GM12878 (cell line): ENCODE measurements around the gene PEF1.

Experiments
- CTCF ChIP-seq, 3 experiments: IDR thresholded peaks in 2 of 3; conservative IDR thresholded peaks in 1 of 3; 2 replicates each; pipeline ENCODE4 v1.5.1; 2011; ENCODE audit warnings: low read depth in 3 of 3, low read length in 3 of 3, mild to moderate bottlenecking in 3 of 3, control low read depth in 2 of 3, moderate library complexity in 2 of 3, inconsistent platforms in 1 of 3, mixed read lengths in 1 of 3; ENCODE audit not compliant: control insufficient read depth in 2 of 3, insufficient read depth in 1 of 3; ENCODE audit errors: extremely low read depth in 1 of 3
- EP300 ChIP-seq, 2 experiments: fragments of 150-350 bp in 1 of 2; IDR thresholded peaks; 2 replicates each; pipeline ENCODE4 v1.6.1; 2011 to 2012; ENCODE audit warnings: low read depth in 2 of 2, low read length in 2 of 2, borderline replicate concordance in 1 of 2, improper control_type of control experiment in 1 of 2, inconsistent platforms in 1 of 2; ENCODE audit not compliant: control insufficient read depth in 1 of 2
- POLR2A ChIP-seq: IDR thresholded peaks from 2 replicates; pipeline ENCODE4 v1.6.1; 2011; ENCODE audit warnings: low read depth, mild to moderate bottlenecking, low read length
- RAD21 ChIP-seq: IDR thresholded peaks from 2 replicates; pipeline ENCODE4 v1.6.1; 2011; ENCODE audit warnings: mild to moderate bottlenecking, low read depth, low read length, moderate library complexity; ENCODE audit not compliant: insufficient read depth
- SIN3A ChIP-seq: IDR thresholded peaks from 2 replicates; pipeline ENCODE4 v1.6.1; 2012; ENCODE audit warnings: low read depth, low read length, improper control_type of control experiment
- TF ChIP-seq, protein P1 (sequence below): fragments of 450-650 bp; IDR thresholded peaks from 2 replicates; pipeline ENCODE4 v1.6.1; 2014; ENCODE audit warnings: mild to moderate bottlenecking

- TF ChIP-seq SIN3A (no peak), POLR2A (no peak), RAD21 (no peak), CTCF (IDR thresholded peaks at IDR 0.05 in 2 of 3, conservative IDR thresholded peaks at IDR 0.05 in 1 of 3; ENCODE audit: control insufficient read depth in 2 of 3, extremely low read depth in 1 of 3, insufficient read depth in 1 of 3, low read depth in 3 of 3, low read length in 3 of 3) (no peak), EP300 (IDR thresholded peaks at IDR 0.05; ENCODE audit: borderline replicate concordance in 1 of 2, control insufficient read depth in 1 of 2, low read depth in 2 of 2, low read length in 2 of 2) (no peak)
- TF ChIP-seq, protein P1, sequence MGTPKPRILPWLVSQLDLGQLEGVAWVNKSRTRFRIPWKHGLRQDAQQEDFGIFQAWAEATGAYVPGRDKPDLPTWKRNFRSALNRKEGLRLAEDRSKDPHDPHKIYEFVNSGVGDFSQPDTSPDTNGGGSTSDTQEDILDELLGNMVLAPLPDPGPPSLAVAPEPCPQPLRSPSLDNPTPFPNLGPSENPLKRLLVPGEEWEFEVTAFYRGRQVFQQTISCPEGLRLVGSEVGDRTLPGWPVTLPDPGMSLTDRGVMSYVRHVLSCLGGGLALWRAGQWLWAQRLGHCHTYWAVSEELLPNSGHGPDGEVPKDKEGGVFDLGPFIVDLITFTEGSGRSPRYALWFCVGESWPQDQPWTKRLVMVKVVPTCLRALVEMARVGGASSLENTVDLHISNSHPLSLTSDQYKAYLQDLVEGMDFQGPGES: no peak
Measured at GRCh38 chr1:31584869-31585735, 59.6 kb downstream of the PEF1 start.
